Measurements from ENCODE around the gene OR10H4.

DNA sequence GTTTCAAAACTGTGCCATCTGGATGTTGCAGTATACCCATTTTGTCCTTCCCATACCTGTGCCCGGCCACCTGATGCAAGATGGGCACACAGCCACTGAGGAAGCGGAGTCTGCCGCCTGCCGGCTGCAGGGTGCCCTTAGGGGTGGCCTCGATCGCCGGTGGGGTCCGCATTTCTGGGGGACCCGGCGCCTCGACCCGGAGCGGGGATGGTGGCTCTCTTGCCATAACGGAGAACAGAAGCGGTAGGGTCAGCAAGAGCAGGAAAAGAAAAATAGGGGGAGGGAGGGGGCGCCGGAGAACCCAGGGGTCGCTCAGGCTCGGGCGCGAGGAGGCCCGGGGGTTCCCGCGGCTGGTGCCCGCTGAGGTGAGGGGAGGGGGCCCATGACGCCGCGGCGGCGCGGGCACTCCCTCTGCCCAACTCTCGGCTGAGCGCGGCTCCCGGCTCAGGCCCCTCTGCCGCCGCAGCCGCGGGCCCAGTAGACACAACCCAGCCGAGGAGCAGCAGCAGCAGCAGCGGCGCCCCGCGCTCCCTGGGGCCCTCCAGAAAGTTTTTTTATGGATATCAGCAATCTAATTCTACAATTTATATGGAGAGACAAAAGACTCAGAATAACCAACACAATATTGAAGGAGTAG lies 37.1 kb upstream of the OR10H4 start:
- TF ChIP-seq, protein P1, sequence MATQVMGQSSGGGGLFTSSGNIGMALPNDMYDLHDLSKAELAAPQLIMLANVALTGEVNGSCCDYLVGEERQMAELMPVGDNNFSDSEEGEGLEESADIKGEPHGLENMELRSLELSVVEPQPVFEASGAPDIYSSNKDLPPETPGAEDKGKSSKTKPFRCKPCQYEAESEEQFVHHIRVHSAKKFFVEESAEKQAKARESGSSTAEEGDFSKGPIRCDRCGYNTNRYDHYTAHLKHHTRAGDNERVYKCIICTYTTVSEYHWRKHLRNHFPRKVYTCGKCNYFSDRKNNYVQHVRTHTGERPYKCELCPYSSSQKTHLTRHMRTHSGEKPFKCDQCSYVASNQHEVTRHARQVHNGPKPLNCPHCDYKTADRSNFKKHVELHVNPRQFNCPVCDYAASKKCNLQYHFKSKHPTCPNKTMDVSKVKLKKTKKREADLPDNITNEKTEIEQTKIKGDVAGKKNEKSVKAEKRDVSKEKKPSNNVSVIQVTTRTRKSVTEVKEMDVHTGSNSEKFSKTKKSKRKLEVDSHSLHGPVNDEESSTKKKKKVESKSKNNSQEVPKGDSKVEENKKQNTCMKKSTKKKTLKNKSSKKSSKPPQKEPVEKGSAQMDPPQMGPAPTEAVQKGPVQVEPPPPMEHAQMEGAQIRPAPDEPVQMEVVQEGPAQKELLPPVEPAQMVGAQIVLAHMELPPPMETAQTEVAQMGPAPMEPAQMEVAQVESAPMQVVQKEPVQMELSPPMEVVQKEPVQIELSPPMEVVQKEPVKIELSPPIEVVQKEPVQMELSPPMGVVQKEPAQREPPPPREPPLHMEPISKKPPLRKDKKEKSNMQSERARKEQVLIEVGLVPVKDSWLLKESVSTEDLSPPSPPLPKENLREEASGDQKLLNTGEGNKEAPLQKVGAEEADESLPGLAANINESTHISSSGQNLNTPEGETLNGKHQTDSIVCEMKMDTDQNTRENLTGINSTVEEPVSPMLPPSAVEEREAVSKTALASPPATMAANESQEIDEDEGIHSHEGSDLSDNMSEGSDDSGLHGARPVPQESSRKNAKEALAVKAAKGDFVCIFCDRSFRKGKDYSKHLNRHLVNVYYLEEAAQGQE (IDR thresholded peaks at IDR 0.05; ENCODE audit: insufficient read depth in 1 of 2, low read depth in 2 of 2, low read length in 1 of 2) = no peak
- TF ChIP-seq, protein P2, sequence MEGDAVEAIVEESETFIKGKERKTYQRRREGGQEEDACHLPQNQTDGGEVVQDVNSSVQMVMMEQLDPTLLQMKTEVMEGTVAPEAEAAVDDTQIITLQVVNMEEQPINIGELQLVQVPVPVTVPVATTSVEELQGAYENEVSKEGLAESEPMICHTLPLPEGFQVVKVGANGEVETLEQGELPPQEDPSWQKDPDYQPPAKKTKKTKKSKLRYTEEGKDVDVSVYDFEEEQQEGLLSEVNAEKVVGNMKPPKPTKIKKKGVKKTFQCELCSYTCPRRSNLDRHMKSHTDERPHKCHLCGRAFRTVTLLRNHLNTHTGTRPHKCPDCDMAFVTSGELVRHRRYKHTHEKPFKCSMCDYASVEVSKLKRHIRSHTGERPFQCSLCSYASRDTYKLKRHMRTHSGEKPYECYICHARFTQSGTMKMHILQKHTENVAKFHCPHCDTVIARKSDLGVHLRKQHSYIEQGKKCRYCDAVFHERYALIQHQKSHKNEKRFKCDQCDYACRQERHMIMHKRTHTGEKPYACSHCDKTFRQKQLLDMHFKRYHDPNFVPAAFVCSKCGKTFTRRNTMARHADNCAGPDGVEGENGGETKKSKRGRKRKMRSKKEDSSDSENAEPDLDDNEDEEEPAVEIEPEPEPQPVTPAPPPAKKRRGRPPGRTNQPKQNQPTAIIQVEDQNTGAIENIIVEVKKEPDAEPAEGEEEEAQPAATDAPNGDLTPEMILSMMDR (IDR thresholded peaks at IDR 0.05) = no peak
- TF ChIP-seq TCF7L2 (IDR thresholded peaks at IDR 0.05; ENCODE audit: low read depth, low read length) (no peak), POLR2AphosphoS5 (IDR thresholded peaks at IDR 0.05; ENCODE audit: low read depth, low read length) (no peak), SIN3A (IDR thresholded peaks at IDR 0.05; ENCODE audit: borderline replicate concordance, insufficient read depth, low read depth, low read length) (no peak)
